Thoracic aorta (tissue), 2 donors: ENCODE data around the gene PPM1K. TPM values are rescaled to one million over a fixed set of nuclear protein-coding genes. Genes with fewer than 3 reads are reported as not detected.
A peak's percentile ranks its signal among the peaks of the same experiment; 100 is the strongest.

Source experiments
- ATAC-seq: fragments of 150-250 bp; one replicate; pipeline ENCODE4 v1.8.0; 2017; ENCODE audit warnings: low read depth; ENCODE audit not compliant: insufficient number of reproducible peaks, low FRiP score
- DNase-seq: peaks from one replicate; pipeline ENCODE4 v3.0.0-alpha.2; 2020; ENCODE audit warnings: low spot score
- H3K27ac ChIP-seq, 2 donors: fragments of 200-600 bp; sonication (generic); 1 replicate in 1 of 2; 2 replicates in 1 of 2; pipeline ENCODE4 v1.5.1; 2016; ENCODE audit warnings: mild to moderate bottlenecking in 2 of 2, moderate library complexity in 2 of 2
- H3K27me3 ChIP-seq: fragments of 200-600 bp; sonication (generic); replicated peaks from 2 replicates; pipeline ENCODE4 v1.6.0; 2016; ENCODE audit warnings: mild to moderate bottlenecking; ENCODE audit not compliant: insufficient read depth
- H3K36me3 ChIP-seq: fragments of 200-600 bp; sonication (generic); one replicate; pipeline ENCODE4 v1.5.1; 2016
- H3K4me1 ChIP-seq, 2 donors: fragments of 200-600 bp; sonication (generic); 1 replicate in 1 of 2; 2 replicates in 1 of 2; pipeline versions ENCODE4 v1.5.1 to v1.6.0; 2016; ENCODE audit warnings: low read depth in 2 of 2, mild to moderate bottlenecking in 1 of 2; ENCODE audit not compliant: control insufficient read depth in 1 of 2
- H3K4me3 ChIP-seq: fragments of 200-600 bp; sonication (generic); 2 replicates; pipeline ENCODE4 v1.5.1; 2016; ENCODE audit warnings: mild to moderate bottlenecking
- H3K9me3 ChIP-seq: fragments of 200-600 bp; sonication (generic); 2 replicates; pipeline ENCODE4 v1.5.1; 2016
- CTCF ChIP-seq: fragments of 200-600 bp; sonication (generic); IDR thresholded peaks from one replicate; pipeline ENCODE4 v1.5.1; 2019; ENCODE audit warnings: antibody characterized with exemption
- total RNA-seq, 2 donors: library from RNA; depleted of rRNA; stranded (reverse); fragments of >200 nt; gene quantifications; one replicate each; pipeline versions ENCODE4 v1.1.0 to v1.2.3, GENCODE V29; 2016

Gene PPM1K
- total RNA-seq, 2 donors from 2014 or later: 66.3 to 70.8 TPM

GRCh38 chr4:88297212-88297516, 12.8 kb upstream of the PPM1K start:
- Histone ChIP-seq H3K27ac (no peak overlapping the region), H3K4me3 (no peak overlapping the region), H3K27me3 (no peaks in the 10 kb centered on the region), H3K4me1 (peaks cover 0 to 5% of the 10 kb centered on the region in 2 donors), H3K36me3 (no peaks in the 10 kb centered on the region), H3K9me3 (no peaks in the 10 kb centered on the region)
- DNase-seq (no peak), ATAC-seq (no peak)
- TF ChIP-seq CTCF: no peak

GRCh38 chr4:88296413-88297211, 12.3 kb upstream of the PPM1K start:
- H3K36me3 ChIP-seq: no peaks in the 10 kb centered on the region
- no peaks in the 10 kb centered on the region for H3K9me3 ChIP-seq
- no peaks in the 10 kb centered on the region for H3K27me3 ChIP-seq
- H3K27ac ChIP-seq: no peak overlapping the region
- no peak for ATAC-seq
- peaks cover 0 to 10% of the 10 kb centered on the region in 2 donors for H3K4me1 ChIP-seq
- no peak for TF ChIP-seq CTCF
- no peak overlapping the region for H3K4me3 ChIP-seq
- no peak for DNase-seq

- Histone ChIP-seq H3K4me1 (peaks cover 3 to 14% of the 10 kb centered on the region in 2 donors), H3K36me3 (no peaks in the 10 kb centered on the region), H3K4me3 (no peak overlapping the region), H3K9me3 (no peaks in the 10 kb centered on the region), H3K27me3 (no peaks in the 10 kb centered on the region), H3K27ac (no peak overlapping the region)
- TF ChIP-seq CTCF: no peak
- DNase-seq (no peak), ATAC-seq (no peak)
Measured at GRCh38 chr4:88295656-88296055, 11.3 kb upstream of the PPM1K start.

GRCh38 chr4:88291003-88291402, 6.6 kb upstream of the PPM1K start:
- Histone ChIP-seq H3K36me3 (no peaks in the 10 kb centered on the region), H3K27me3 (no peaks in the 10 kb centered on the region), H3K27ac (peak overlapping the region; percentile 78 to 86), H3K9me3 (no peaks in the 10 kb centered on the region), H3K4me1 (peaks cover 11 to 28% of the 10 kb centered on the region in 2 donors), H3K4me3 (peak overlapping the region; percentile 40)
- ATAC-seq (peak; percentile 93), DNase-seq (no peak)
- no peak for TF ChIP-seq CTCF

GRCh38 chr4:88286897-88287296, 2.5 kb upstream of the PPM1K start:
- TF ChIP-seq CTCF: no peak
- DNase-seq (no peak), ATAC-seq (no peak)
- H3K9me3 ChIP-seq: no peaks in the 10 kb centered on the region
- peak overlapping the region; percentile 85 to 99 for H3K27ac ChIP-seq
- H3K36me3 ChIP-seq: no peaks in the 10 kb centered on the region
- H3K4me1 ChIP-seq: peaks cover 21 to 47% of the 10 kb centered on the region in 2 donors
- no peak overlapping the region for H3K4me3 ChIP-seq
- no peaks in the 10 kb centered on the region for H3K27me3 ChIP-seq
